Aorta (tissue), 5 donors: ENCODE measurements around the gene DDX31. TPM values are rescaled to one million over a fixed set of nuclear protein-coding genes. Genes with fewer than 3 reads are reported as not detected.
A peak's percentile ranks its signal among the peaks of the same experiment; 100 is the strongest.
"Not testable (repeated sequence)": the region's sequence is repeated elsewhere in the genome, so short reads cannot be mapped to it uniquely, and the experiment has no call there.

Experiments used
- ATAC-seq: fragments of 200-7000 bp; cut with Tn5 transposase; one replicate; pipeline ENCODE4 v1.9.1; 2022; ENCODE audit warnings: moderate library complexity; ENCODE audit not compliant: low FRiP score
- DNase-seq, 2 donors: peaks; one replicate each; pipeline ENCODE4 v3.0.0-alpha.2; 2020
- H3K27ac ChIP-seq, 2 donors: one replicate each; pipeline ENCODE4 v1.5.1; 2013; ENCODE audit warnings: low read length in 2 of 2, mild to moderate bottlenecking in 2 of 2, moderate library complexity in 2 of 2, control low read depth in 1 of 2, inconsistent platforms in 1 of 2, low read depth in 1 of 2
- H3K27me3 ChIP-seq, 2 donors: one replicate each; pipeline ENCODE4 v1.6.1; 2013; ENCODE audit warnings: control low read depth in 1 of 2, low read length in 1 of 2, mild to moderate bottlenecking in 1 of 2, moderate library complexity in 1 of 2; ENCODE audit not compliant: insufficient read depth in 2 of 2, control insufficient read depth in 1 of 2
- H3K36me3 ChIP-seq, 2 donors: one replicate each; pipeline ENCODE4 v1.6.1; 2013; ENCODE audit warnings: control low read depth in 1 of 2, low read length in 1 of 2, mild to moderate bottlenecking in 1 of 2; ENCODE audit not compliant: insufficient read depth in 2 of 2, control insufficient read depth in 1 of 2
- H3K4me1 ChIP-seq, 2 donors: one replicate each; pipeline ENCODE4 v1.6.1; 2013; ENCODE audit warnings: low read length in 2 of 2, control low read depth in 1 of 2, mild to moderate bottlenecking in 1 of 2, moderate library complexity in 1 of 2; ENCODE audit not compliant: insufficient read depth in 2 of 2, control insufficient read depth in 1 of 2
- H3K4me3 ChIP-seq, 2 donors: one replicate each; pipeline ENCODE4 v1.5.1; 2013; ENCODE audit warnings: low read length in 2 of 2, control low read depth in 1 of 2, mild to moderate bottlenecking in 1 of 2
- H3K9me3 ChIP-seq: one replicate; pipeline ENCODE4 v1.6.1; 2013; ENCODE audit warnings: mild to moderate bottlenecking, low read length; ENCODE audit not compliant: control insufficient read depth
- WGBS, 2 donors: extraction: QIAGEN DNeasy Blood & Tissue Kit; methylation state at CpG; one replicate each; pipeline ENCODE4 v1.1.7; 2013; 5-methylcytosine and 5-hydroxymethylcytosine counted together
- intact Hi-C, 2 donors: fragments of 100-400 bp; cut with DNase I; formaldehyde crosslinking; loops; one replicate each; pipeline versions ENCODE4 v1.14.2 to v1.15.0; 2022
- long read RNA-seq, 2 donors: library from polyadenylated mRNA; unstranded; transcript quantifications; one replicate each; pipeline ENCODE4 v2.0.0, GENCODE V29; 2020 to 2021
- polyA plus RNA-seq, 2 donors: library from polyadenylated mRNA; stranded (reverse); fragments of 200-250 nt; gene quantifications; one replicate each; pipeline ENCODE4 v1.2.3, GENCODE V29; 2013
- total RNA-seq, 2 donors: library from RNA; stranded (reverse); fragmentation: NEBNext Ultra II Directional; extraction: Animal tissue kit (Norgen Biotek cat#: 25700); gene quantifications; one replicate each; pipeline ENCODE4 v1.2.1, GENCODE V29; 2021
- donor health status: healthy with polysubstance abuse.
- donor health status: Bipolar disorder and iron deficiency.
- donor health status: DM: no; HTN: no; CAD: no.
- donor health status: DM: no; HTN: no; CAD: no.
- donor health status: DM: yes; HTN: yes; CAD: no.

Gene DDX31
- total RNA-seq (10 to 100 TPM in 1 of 2 donors, 1 to 10 TPM in 1; 7.8 to 13.3 TPM), polyA plus RNA-seq (10 to 100 TPM in 1 of 2 donors, 1 to 10 TPM in 1; 2.8 to 14.1 TPM)
- long read RNA-seq, donor 1, full-length matches to known transcripts, result 4 of 12 reads
- long read RNA-seq, donor 1, partial matches to known transcripts, result 3 of 12 reads
- long read RNA-seq, donor 1, other reads (novel, unspliced or antisense), result 5 of 12 reads
- long read RNA-seq, donor 2, partial matches to known transcripts, result 1 of 5 reads
- long read RNA-seq, donor 2, other reads (novel, unspliced or antisense), result 3 of 5 reads

- Histone ChIP-seq H3K27ac (peak within 1 kb of the TSS in 1 of 2 donors; percentile 66), H3K4me1 (peaks cover 0 to 9% of the 10 kb centered on the region in 2 donors), H3K4me3 (peak within 1 kb of the TSS; percentile 57 to 70), H3K27me3 (no peaks in the 10 kb centered on the region), H3K9me3 (no peaks in the 10 kb centered on the region), H3K36me3 (no peaks in the 10 kb centered on the region)
- intact Hi-C loops, result loop anchor here (1.0 to 10.0 kb wide), 3 partner anchors 99 to 215 kb away; partner anchors contain the start of genes AK8 (in 1 of the 2) and SPACA9 (in 1 of the 2)
- peak; percentile 98 for ATAC-seq
- WGBS, 2 donors, result 0 to 1% methylated on average over 59 to 77 of the region's 77 CpGs
- DNase-seq, result peak; percentile 91 to 96
Observed at GRCh38 chr9:132669698-132670456, at the start of gene DDX31. Gene DDX31 (minus strand): TSS chr9:132669983. CDS start chr9:132669934, 49 bp downstream.

GRCh38 chr9:132718381-132718928 is 48.7 kb upstream of the DDX31 start:
- H3K27ac ChIP-seq, DNase-seq, H3K27me3 ChIP-seq, H3K4me3 ChIP-seq, H3K9me3 ChIP-seq, intact Hi-C loops, H3K36me3 ChIP-seq, H3K4me1 ChIP-seq, ATAC-seq: not testable (repeated sequence)
- WGBS, 2 donors, result 68 to 69% methylated on average over 8 of the region's 8 CpGs

- WGBS, 2 donors, result 56 to 59% methylated on average over 13 of the region's 13 CpGs
Observed at GRCh38 chr9:132717326-132717945, 47.7 kb upstream of the DDX31 start.

GRCh38 chr9:132716007-132716406 is 46.2 kb upstream of the DDX31 start:
- intact Hi-C loops, result no loop called here
- Histone ChIP-seq H3K27me3 (no peaks in the 10 kb centered on the region), H3K9me3 (no peaks in the 10 kb centered on the region), H3K4me1 (no peaks in the 10 kb centered on the region), H3K27ac (no peak overlapping the region), H3K4me3 (no peak overlapping the region), H3K36me3 (no peaks in the 10 kb centered on the region)
- DNase-seq (no peak), ATAC-seq (no peak)
- 83 to 84% methylated on average over 4 of the region's 4 CpGs for WGBS, 2 donors

More at GRCh38 chr9:132717326-132717945, 47.7 kb upstream of the DDX31 start:
- ATAC-seq, result no peak
- H3K4me3 ChIP-seq, result no peak overlapping the region
- H3K9me3 ChIP-seq, result no peaks in the 10 kb centered on the region
- no peak overlapping the region for H3K27ac ChIP-seq
- no peak for DNase-seq
- no peaks in the 10 kb centered on the region for H3K27me3 ChIP-seq
- intact Hi-C loops, result no loop called here
- H3K36me3 ChIP-seq, result no peaks in the 10 kb centered on the region
- H3K4me1 ChIP-seq, result no peaks in the 10 kb centered on the region

GRCh38 chr9:132712753-132713152 is 43.0 kb upstream of the DDX31 start:
- no peak overlapping the region for H3K4me3 ChIP-seq
- DNase-seq, result no peak
- WGBS, 2 donors, result 79 to 86% methylated on average over 5 of the region's 5 CpGs
- no peaks in the 10 kb centered on the region for H3K27me3 ChIP-seq
- H3K36me3 ChIP-seq, result no peaks in the 10 kb centered on the region
- H3K9me3 ChIP-seq, result no peaks in the 10 kb centered on the region
- H3K27ac ChIP-seq, result no peak overlapping the region
- H3K4me1 ChIP-seq, result no peaks in the 10 kb centered on the region
- no peak for ATAC-seq
- intact Hi-C loops, result no loop called here

- intact Hi-C loops, result no loop called here
- no peak for DNase-seq
- 86 to 90% methylated on average over 3 of the region's 3 CpGs for WGBS, 2 donors
Observed at GRCh38 chr9:132711846-132712245, 42.1 kb upstream of the DDX31 start.

GRCh38 chr9:132711152-132711551 is 41.4 kb upstream of the DDX31 start:
- ATAC-seq, intact Hi-C loops, H3K4me3 ChIP-seq, H3K9me3 ChIP-seq, H3K4me1 ChIP-seq, H3K36me3 ChIP-seq, H3K27me3 ChIP-seq, DNase-seq, H3K27ac ChIP-seq: not testable (repeated sequence)
- WGBS, 2 donors, result 93 to 99% methylated on average over 5 of the region's 5 CpGs

More at GRCh38 chr9:132711846-132712245, 42.1 kb upstream of the DDX31 start:
- Histone ChIP-seq H3K4me1 (no peaks in the 10 kb centered on the region), H3K9me3 (no peaks in the 10 kb centered on the region), H3K36me3 (no peaks in the 10 kb centered on the region), H3K27me3 (no peaks in the 10 kb centered on the region), H3K27ac (no peak overlapping the region), H3K4me3 (no peak overlapping the region)
- no peak for ATAC-seq

- intact Hi-C loops, result no loop called here
- no peaks in the 10 kb centered on the region for H3K4me1 ChIP-seq
- no peaks in the 10 kb centered on the region for H3K27me3 ChIP-seq
- ATAC-seq (no peak), DNase-seq (no peak)
- H3K36me3 ChIP-seq, result no peaks in the 10 kb centered on the region
- H3K27ac ChIP-seq, result no peak overlapping the region
- 29 to 39% methylated on average over 6 of the region's 6 CpGs for WGBS, 2 donors
- H3K4me3 ChIP-seq, result no peak overlapping the region
- no peaks in the 10 kb centered on the region for H3K9me3 ChIP-seq
Observed at GRCh38 chr9:132710333-132710732, 40.5 kb upstream of the DDX31 start.
